ENCODE results near the gene LEMD2. TPM values are rescaled to one million over a fixed set of nuclear protein-coding genes. Genes with fewer than 3 reads are reported as not detected.

The LEMD2 gene
- total RNA-seq, 1 donor from 2014 or later = 61.5 TPM

GRCh38 chr6:33759887-33760629 lies 28.9 kb downstream of the LEMD2 start:
- intact Hi-C loops (cut with DNase I) = no loop called here
- Histone ChIP-seq H3K9me3 (no peaks in the 10 kb centered on the region), H3K27ac (no peak overlapping the region), H3K36me3 (no peaks in the 10 kb centered on the region), H3K4me1 (peaks cover 8% of the 10 kb centered on the region), H3K27me3 (no peaks in the 10 kb centered on the region), H3K4me3 (no peak overlapping the region)
- ATAC-seq = no peak
- DNase-seq = no peak
- TF ChIP-seq CTCF (IDR thresholded peaks at IDR 0.05) = no peak

GRCh38 chr6:33758815-33759216 lies 30.1 kb downstream of the LEMD2 start:
- intact Hi-C loops (cut with DNase I) = no loop called here

GRCh38 chr6:33757906-33758305 lies 31.0 kb downstream of the LEMD2 start:
- H3K36me3 ChIP-seq = no peaks in the 10 kb centered on the region
- H3K9me3 ChIP-seq = no peaks in the 10 kb centered on the region
- H3K27ac ChIP-seq = no peak overlapping the region
- DNase-seq (no peak), ATAC-seq (no peak)
- peaks cover 8% of the 10 kb centered on the region for H3K4me1 ChIP-seq
- intact Hi-C loops (cut with DNase I) = no loop called here
- no peaks in the 10 kb centered on the region for H3K27me3 ChIP-seq
- no peak for TF ChIP-seq CTCF (IDR thresholded peaks at IDR 0.05)
- H3K4me3 ChIP-seq = no peak overlapping the region

More at GRCh38 chr6:33758815-33759216, 30.1 kb downstream of the LEMD2 start:
- ATAC-seq = no peak
- H3K4me1 ChIP-seq = peaks cover 8% of the 10 kb centered on the region
- H3K9me3 ChIP-seq = no peaks in the 10 kb centered on the region
- no peaks in the 10 kb centered on the region for H3K36me3 ChIP-seq
- no peak for DNase-seq
- H3K27ac ChIP-seq = no peak overlapping the region
- H3K4me3 ChIP-seq = no peak overlapping the region
- H3K27me3 ChIP-seq = no peaks in the 10 kb centered on the region
- no peak for TF ChIP-seq CTCF (IDR thresholded peaks at IDR 0.05)

GRCh38 chr6:33757113-33757512 lies 31.8 kb downstream of the LEMD2 start:
- no peaks in the 10 kb centered on the region for H3K9me3 ChIP-seq
- H3K4me1 ChIP-seq = peaks cover 8% of the 10 kb centered on the region
- H3K36me3 ChIP-seq = no peaks in the 10 kb centered on the region
- no peak for DNase-seq
- H3K27me3 ChIP-seq = no peaks in the 10 kb centered on the region
- intact Hi-C loops (cut with DNase I) = no loop called here
- no peak overlapping the region for H3K27ac ChIP-seq
- ATAC-seq = no peak
- no peak overlapping the region for H3K4me3 ChIP-seq
- no peak for TF ChIP-seq CTCF (IDR thresholded peaks at IDR 0.05)

GRCh38 chr6:33756211-33756954 lies 32.5 kb downstream of the LEMD2 start:
- Histone ChIP-seq H3K36me3 (no peaks in the 10 kb centered on the region), H3K27me3 (no peaks in the 10 kb centered on the region), H3K9me3 (no peaks in the 10 kb centered on the region), H3K4me1 (peaks cover 4% of the 10 kb centered on the region), H3K27ac (no peak overlapping the region), H3K4me3 (no peak overlapping the region)
- no peak for DNase-seq
- TF ChIP-seq CTCF (IDR thresholded peaks at IDR 0.05) = no peak
- ATAC-seq = no peak
- intact Hi-C loops (cut with DNase I) = no loop called here
